ENCODE results near the gene RBM17.

GRCh38 chr10:6098156-6098555 is 9.3 kb downstream of the RBM17 start:
- TF ChIP-seq CTCF (IDR thresholded peaks at IDR 0.05; ENCODE audit: insufficient read depth, low read length), result no peak
- TF ChIP-seq POLR2AphosphoS5 (IDR thresholded peaks at IDR 0.05; ENCODE audit: low read depth), result no peak

All from HL-60 (cell line).